HG02884 (cell line): ENCODE results near the gene PEX5L.
"Not testable (repeated sequence)": the region's sequence is repeated elsewhere in the genome, so short reads cannot be mapped to it uniquely, and the experiment has no call there.

ENCODE experiments used
- ATAC-seq: cut with Tn5 transposase; IDR thresholded peaks from one replicate; pipeline ENCODE4 v1.9.1; 2021; ENCODE audit warnings: mild to moderate bottlenecking, moderate library complexity; ENCODE audit not compliant: unreplicated experiment

The PEX5L gene

GRCh38 chr3:180011927-180012326, 24.8 kb downstream of the PEX5L start:
- no peak for ATAC-seq

- not testable (repeated sequence) for ATAC-seq
Observed at GRCh38 chr3:180008318-180008717, 28.4 kb downstream of the PEX5L start.

- no peak for ATAC-seq
Observed at GRCh38 chr3:180004542-180004941, 32.2 kb downstream of the PEX5L start.

- no peak for ATAC-seq
Observed at GRCh38 chr3:180002006-180002405, 34.7 kb downstream of the PEX5L start.

- no peak for ATAC-seq
Observed at GRCh38 chr3:180000500-180000899, 36.2 kb downstream of the PEX5L start.

- ATAC-seq = no peak
Observed at GRCh38 chr3:179995406-179995805, 41.3 kb downstream of the PEX5L start.

- no peak for ATAC-seq
Observed at GRCh38 chr3:179991883-179992282, 44.9 kb downstream of the PEX5L start.

GRCh38 chr3:179991104-179991503, 45.6 kb downstream of the PEX5L start:
- no peak for ATAC-seq

- ATAC-seq = no peak
Observed at GRCh38 chr3:179981646-179982045, 55.1 kb downstream of the PEX5L start.

- ATAC-seq = no peak
Observed at GRCh38 chr3:179977356-179977755, 59.4 kb downstream of the PEX5L start.

GRCh38 chr3:179973931-179974361, 62.8 kb downstream of the PEX5L start:
- ATAC-seq = no peak

GRCh38 chr3:179972881-179973423, 63.8 kb downstream of the PEX5L start:
- ATAC-seq = no peak

- no peak for ATAC-seq
Observed at GRCh38 chr3:179971280-179971679, 65.5 kb downstream of the PEX5L start.

GRCh38 chr3:179970746-179971145, 66.0 kb downstream of the PEX5L start:
- no peak for ATAC-seq

- peak; percentile 34 for ATAC-seq
Observed at GRCh38 chr3:179969525-179969924, 67.2 kb downstream of the PEX5L start.

GRCh38 chr3:179967622-179968021, 69.1 kb downstream of the PEX5L start:
- ATAC-seq = peak; percentile 91

GRCh38 chr3:179964890-179965289, 71.8 kb downstream of the PEX5L start:
- ATAC-seq = no peak

- no peak for ATAC-seq
Observed at GRCh38 chr3:179962629-179963387, 73.9 kb downstream of the PEX5L start.

- peak; percentile 80 for ATAC-seq
Observed at GRCh38 chr3:179961703-179962078, 75.0 kb downstream of the PEX5L start.

- ATAC-seq = peak; percentile 28
Observed at GRCh38 chr3:179961071-179961702, 75.5 kb downstream of the PEX5L start.

GRCh38 chr3:179958759-179959158, 78.0 kb downstream of the PEX5L start:
- ATAC-seq = no peak

- ATAC-seq = no peak
Observed at GRCh38 chr3:179958143-179958542, 78.6 kb downstream of the PEX5L start.
